Measurements from ENCODE around the gene MIPOL1.

The MIPOL1 gene

DNA sequence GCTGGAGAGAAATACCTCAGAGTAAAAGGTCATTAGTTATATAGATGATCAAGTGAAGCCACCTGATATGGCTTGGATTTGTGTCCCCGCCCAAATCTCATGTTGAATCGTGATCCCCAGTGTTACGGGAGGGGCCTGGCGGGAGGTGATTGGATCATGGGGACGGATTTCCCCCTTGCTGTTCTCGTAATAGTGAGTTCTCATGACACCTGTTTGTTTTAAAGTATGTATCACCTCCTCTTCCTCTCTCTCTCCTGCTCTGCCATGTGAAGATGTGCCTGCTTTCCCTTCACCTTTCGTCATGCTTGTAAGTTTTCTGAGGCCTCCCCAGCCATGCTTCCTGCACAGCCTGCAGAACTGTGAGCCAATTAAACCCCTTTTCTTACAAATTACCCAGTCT, 272.5 kb downstream of the MIPOL1 start:
- no peaks in the 10 kb centered on the region for H3K9me3 ChIP-seq (ENCODE audit: insufficient read depth, low read length)
- H3K27me3 ChIP-seq (ENCODE audit: low read length) = no peaks in the 10 kb centered on the region
- H3K27ac ChIP-seq (ENCODE audit: low read depth, low read length) = no peak overlapping the region
- no peaks in the 10 kb centered on the region; the same call in 1 of the 2 replicates for H3K9me2 ChIP-seq (replicated peaks; ENCODE audit: insufficient read depth, low read length)
- no peaks in the 10 kb centered on the region for H4K20me1 ChIP-seq (ENCODE audit: low read depth, low read length)
- no peaks in the 10 kb centered on the region for H3K79me2 ChIP-seq (ENCODE audit: insufficient read depth, low read length)
- H3F3A ChIP-seq (ENCODE audit: insufficient read depth) = no peaks in the 10 kb centered on the region
- no peak overlapping the region for H3K9ac ChIP-seq (ENCODE audit: low read length)
- H3K4me2 ChIP-seq (ENCODE audit: low read depth, low read length, poor library complexity, severe bottlenecking) = no peak overlapping the region
- no peak overlapping the region for H3K4me3 ChIP-seq (ENCODE audit: insufficient read depth, low read length, poor library complexity, severe bottlenecking)
- TF ChIP-seq, protein P1, sequence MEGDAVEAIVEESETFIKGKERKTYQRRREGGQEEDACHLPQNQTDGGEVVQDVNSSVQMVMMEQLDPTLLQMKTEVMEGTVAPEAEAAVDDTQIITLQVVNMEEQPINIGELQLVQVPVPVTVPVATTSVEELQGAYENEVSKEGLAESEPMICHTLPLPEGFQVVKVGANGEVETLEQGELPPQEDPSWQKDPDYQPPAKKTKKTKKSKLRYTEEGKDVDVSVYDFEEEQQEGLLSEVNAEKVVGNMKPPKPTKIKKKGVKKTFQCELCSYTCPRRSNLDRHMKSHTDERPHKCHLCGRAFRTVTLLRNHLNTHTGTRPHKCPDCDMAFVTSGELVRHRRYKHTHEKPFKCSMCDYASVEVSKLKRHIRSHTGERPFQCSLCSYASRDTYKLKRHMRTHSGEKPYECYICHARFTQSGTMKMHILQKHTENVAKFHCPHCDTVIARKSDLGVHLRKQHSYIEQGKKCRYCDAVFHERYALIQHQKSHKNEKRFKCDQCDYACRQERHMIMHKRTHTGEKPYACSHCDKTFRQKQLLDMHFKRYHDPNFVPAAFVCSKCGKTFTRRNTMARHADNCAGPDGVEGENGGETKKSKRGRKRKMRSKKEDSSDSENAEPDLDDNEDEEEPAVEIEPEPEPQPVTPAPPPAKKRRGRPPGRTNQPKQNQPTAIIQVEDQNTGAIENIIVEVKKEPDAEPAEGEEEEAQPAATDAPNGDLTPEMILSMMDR (IDR thresholded peaks at IDR 0.05; ENCODE audit: insufficient read depth, low read length, poor library complexity, severe bottlenecking) = no peak
- TF ChIP-seq EZH2phosphoT487 (conservative IDR thresholded peaks at IDR 0.05; ENCODE audit: low read length) = no peak
- no peak overlapping the region for H2AFZ ChIP-seq (ENCODE audit: low read depth, low read length, severe bottlenecking)
- H3K36me3 ChIP-seq (ENCODE audit: low read length) = no peaks in the 10 kb centered on the region

DNA sequence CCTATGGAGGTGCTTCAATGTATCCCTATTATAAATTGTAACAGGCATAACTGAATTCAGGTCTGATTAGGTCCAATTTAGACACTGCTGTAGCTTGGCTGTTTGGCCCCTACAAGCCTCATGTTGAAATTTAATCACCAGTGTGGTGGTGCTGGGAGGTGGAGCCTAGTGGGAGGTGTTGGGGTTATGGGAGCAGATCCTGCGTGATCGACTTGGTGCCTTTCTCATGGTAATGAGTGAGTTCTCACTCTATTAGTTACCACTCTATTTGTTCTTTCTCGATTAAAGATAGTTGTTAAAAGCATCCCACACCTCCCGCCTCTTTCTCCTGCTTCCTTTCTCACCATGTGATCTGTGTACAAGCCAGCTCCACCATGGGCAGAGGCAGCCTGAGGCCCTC, 275.2 kb downstream of the MIPOL1 start:
- Histone ChIP-seq H3K4me2 (ENCODE audit: low read depth, low read length, poor library complexity, severe bottlenecking) (no peak overlapping the region), H4K20me1 (ENCODE audit: low read depth, low read length) (no peaks in the 10 kb centered on the region)
- no peak for TF ChIP-seq EZH2phosphoT487 (conservative IDR thresholded peaks at IDR 0.05; ENCODE audit: low read length)
- TF ChIP-seq, protein P1 (IDR thresholded peaks at IDR 0.05; ENCODE audit: insufficient read depth, low read length, poor library complexity, severe bottlenecking) = no peak

DNA sequence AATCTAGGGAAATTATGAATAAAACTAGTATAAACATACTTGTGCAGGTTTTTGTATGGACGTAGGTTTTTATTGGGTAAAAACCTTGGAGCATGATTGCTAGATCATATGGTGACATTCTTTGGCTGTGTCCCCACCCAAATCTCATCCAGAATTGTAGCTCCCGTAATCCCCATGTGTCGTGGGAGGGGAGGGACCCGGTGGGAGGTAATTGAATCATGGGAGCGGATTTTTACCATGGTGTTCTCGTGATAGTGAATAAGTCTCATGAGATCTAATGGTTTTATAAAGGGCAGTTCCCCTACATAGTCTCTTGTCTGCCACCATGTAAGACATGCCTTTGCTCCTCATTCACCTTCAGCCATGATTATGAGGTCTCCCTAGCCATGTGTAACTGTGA, 276.5 kb downstream of the MIPOL1 start:
- H3K4me2 ChIP-seq (ENCODE audit: low read depth, low read length, poor library complexity, severe bottlenecking) = no peak overlapping the region
- H3K9me3 ChIP-seq (ENCODE audit: insufficient read depth, low read length) = no peaks in the 10 kb centered on the region
- no peak overlapping the region for H3K4me3 ChIP-seq (ENCODE audit: insufficient read depth, low read length, poor library complexity, severe bottlenecking)
- H3F3A ChIP-seq (ENCODE audit: insufficient read depth) = no peaks in the 10 kb centered on the region
- no peaks in the 10 kb centered on the region for H3K79me2 ChIP-seq (ENCODE audit: insufficient read depth, low read length)
- H3K9ac ChIP-seq (ENCODE audit: low read length) = no peak overlapping the region
- no peak for TF ChIP-seq EZH2phosphoT487 (conservative IDR thresholded peaks at IDR 0.05; ENCODE audit: low read length)
- H4K20me1 ChIP-seq (ENCODE audit: low read depth, low read length) = no peaks in the 10 kb centered on the region
- H3K36me3 ChIP-seq (ENCODE audit: low read length) = no peaks in the 10 kb centered on the region; the same call in 1 of the 2 replicates
- H3K9me2 ChIP-seq (replicated peaks; ENCODE audit: insufficient read depth, low read length) = no peaks in the 10 kb centered on the region; the same call in 1 of the 2 replicates
- H2AFZ ChIP-seq (ENCODE audit: low read depth, low read length, severe bottlenecking) = no peak overlapping the region
- no peaks in the 10 kb centered on the region for H3K27me3 ChIP-seq (ENCODE audit: low read length)
- H3K27ac ChIP-seq (ENCODE audit: low read depth, low read length) = no peak overlapping the region

More for the DNA sequence above, 275.2 kb downstream of the MIPOL1 start:
- H3K9me3 ChIP-seq (ENCODE audit: insufficient read depth, low read length) = no peaks in the 10 kb centered on the region
- H3K27ac ChIP-seq (ENCODE audit: low read depth, low read length) = no peak overlapping the region
- H3K9me2 ChIP-seq (replicated peaks; ENCODE audit: insufficient read depth, low read length) = no peaks in the 10 kb centered on the region; the same call in 1 of the 2 replicates
- H3K27me3 ChIP-seq (ENCODE audit: low read length) = no peaks in the 10 kb centered on the region
- no peaks in the 10 kb centered on the region for H3F3A ChIP-seq (ENCODE audit: insufficient read depth)
- no peaks in the 10 kb centered on the region for H3K36me3 ChIP-seq (ENCODE audit: low read length)
- no peak overlapping the region for H3K4me3 ChIP-seq (ENCODE audit: insufficient read depth, low read length, poor library complexity, severe bottlenecking)
- H2AFZ ChIP-seq (ENCODE audit: low read depth, low read length, severe bottlenecking) = no peak overlapping the region
- H3K79me2 ChIP-seq (ENCODE audit: insufficient read depth, low read length) = no peaks in the 10 kb centered on the region
- H3K9ac ChIP-seq (ENCODE audit: low read length) = no peak overlapping the region

DNA sequence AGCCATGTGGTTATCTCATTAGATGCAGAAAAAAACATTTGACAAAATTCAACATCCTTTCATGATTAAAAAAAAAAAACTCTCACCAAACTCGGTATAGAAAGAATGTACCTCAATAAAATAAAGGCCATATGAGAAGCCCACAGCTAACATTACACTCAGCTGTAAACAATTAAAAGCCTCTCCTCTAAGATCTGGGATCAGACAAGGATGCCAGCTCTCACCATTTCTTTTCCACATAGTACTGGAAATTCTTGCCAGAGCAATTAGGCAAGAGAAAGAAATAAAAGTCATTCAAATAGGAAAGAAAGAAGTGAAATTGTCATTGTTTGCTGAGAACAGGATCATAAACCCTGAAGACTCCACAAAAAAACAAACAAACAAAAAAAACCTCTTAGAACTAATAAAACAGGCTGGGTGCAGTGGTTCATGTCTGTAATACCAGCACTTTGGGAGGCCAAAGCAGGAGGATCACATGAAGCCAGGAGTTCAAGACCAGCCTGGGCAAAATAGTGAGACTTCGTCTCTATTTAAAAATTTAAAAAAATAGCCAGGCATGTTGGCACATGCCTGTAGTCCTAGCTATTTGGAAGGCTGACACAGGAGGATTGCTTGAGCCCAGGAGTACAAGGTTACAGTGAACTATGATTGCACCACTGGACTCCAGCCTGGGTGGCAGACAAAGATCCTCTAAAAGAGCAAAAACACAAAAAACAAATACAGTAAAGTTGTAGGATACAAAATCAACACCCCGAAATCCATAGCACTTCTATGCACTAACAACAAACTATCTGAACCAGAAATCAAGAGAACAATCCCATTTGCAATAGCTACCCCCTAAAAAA, 282.9 kb downstream of the MIPOL1 start:
- H3K9ac ChIP-seq (ENCODE audit: low read length) = no peak overlapping the region
- H3K4me3 ChIP-seq (ENCODE audit: insufficient read depth, low read length, poor library complexity, severe bottlenecking) = no peak overlapping the region
- TF ChIP-seq EZH2phosphoT487 (conservative IDR thresholded peaks at IDR 0.05; ENCODE audit: low read length) = no peak
- TF ChIP-seq, protein P1 (IDR thresholded peaks at IDR 0.05; ENCODE audit: insufficient read depth, low read length, poor library complexity, severe bottlenecking) = no peak
- no peak overlapping the region for H3K27ac ChIP-seq (ENCODE audit: low read depth, low read length)
- H4K20me1 ChIP-seq (ENCODE audit: low read depth, low read length) = no peaks in the 10 kb centered on the region
- H2AFZ ChIP-seq (ENCODE audit: low read depth, low read length, severe bottlenecking) = no peak overlapping the region
- no peaks in the 10 kb centered on the region for H3K9me2 ChIP-seq (replicated peaks; ENCODE audit: insufficient read depth, low read length)
- no peaks in the 10 kb centered on the region for H3K9me3 ChIP-seq (ENCODE audit: insufficient read depth, low read length)
- no peaks in the 10 kb centered on the region for H3F3A ChIP-seq (ENCODE audit: insufficient read depth)
- H3K79me2 ChIP-seq (ENCODE audit: insufficient read depth, low read length) = no peaks in the 10 kb centered on the region
- H3K36me3 ChIP-seq (ENCODE audit: low read length) = no peaks in the 10 kb centered on the region; the same call in 1 of the 2 replicates
- no peaks in the 10 kb centered on the region for H3K27me3 ChIP-seq (ENCODE audit: low read length)
- H3K4me2 ChIP-seq (ENCODE audit: low read depth, low read length, poor library complexity, severe bottlenecking) = no peak overlapping the region

Measured in SU-DHL-6 (cell line).